ENCODE results near the gene UBE2U.

DNA sequence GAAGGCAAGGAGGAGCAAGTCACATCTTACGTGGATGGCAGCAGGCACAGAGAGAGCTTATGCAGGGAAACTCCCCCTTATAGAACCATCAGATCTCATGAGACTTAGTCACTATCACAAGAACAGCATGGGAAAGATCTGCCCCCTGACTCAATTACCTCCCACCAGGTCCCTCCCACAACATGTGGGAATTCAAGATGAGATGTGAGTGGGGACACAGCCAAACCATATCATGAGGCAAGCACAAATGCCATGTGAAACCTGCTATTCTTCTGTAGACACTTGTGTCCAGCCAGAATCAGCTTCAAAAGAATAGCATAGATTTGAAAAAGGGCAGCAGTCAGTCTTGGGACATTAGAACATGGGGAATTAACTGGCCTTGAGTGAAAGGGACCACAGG is 32.2 kb upstream of the UBE2U start:
- TF ChIP-seq, protein P1, sequence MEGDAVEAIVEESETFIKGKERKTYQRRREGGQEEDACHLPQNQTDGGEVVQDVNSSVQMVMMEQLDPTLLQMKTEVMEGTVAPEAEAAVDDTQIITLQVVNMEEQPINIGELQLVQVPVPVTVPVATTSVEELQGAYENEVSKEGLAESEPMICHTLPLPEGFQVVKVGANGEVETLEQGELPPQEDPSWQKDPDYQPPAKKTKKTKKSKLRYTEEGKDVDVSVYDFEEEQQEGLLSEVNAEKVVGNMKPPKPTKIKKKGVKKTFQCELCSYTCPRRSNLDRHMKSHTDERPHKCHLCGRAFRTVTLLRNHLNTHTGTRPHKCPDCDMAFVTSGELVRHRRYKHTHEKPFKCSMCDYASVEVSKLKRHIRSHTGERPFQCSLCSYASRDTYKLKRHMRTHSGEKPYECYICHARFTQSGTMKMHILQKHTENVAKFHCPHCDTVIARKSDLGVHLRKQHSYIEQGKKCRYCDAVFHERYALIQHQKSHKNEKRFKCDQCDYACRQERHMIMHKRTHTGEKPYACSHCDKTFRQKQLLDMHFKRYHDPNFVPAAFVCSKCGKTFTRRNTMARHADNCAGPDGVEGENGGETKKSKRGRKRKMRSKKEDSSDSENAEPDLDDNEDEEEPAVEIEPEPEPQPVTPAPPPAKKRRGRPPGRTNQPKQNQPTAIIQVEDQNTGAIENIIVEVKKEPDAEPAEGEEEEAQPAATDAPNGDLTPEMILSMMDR (IDR thresholded peaks at IDR 0.05; ENCODE audit: low read length): no peak
- no peak for TF ChIP-seq EZH2 (IDR thresholded peaks at IDR 0.05; ENCODE audit: borderline replicate concordance, low read length)
